IMR-90 (cell line): ENCODE measurements around the gene CIT. TPM values are rescaled to one million over a fixed set of nuclear protein-coding genes. Genes with fewer than 3 reads are reported as not detected.

ENCODE experiments used
- ATAC-seq: fragments of 200-7000 bp; cut with Tn5 transposase; 2 replicates; pipeline ENCODE4 v1.9.1; 2020; ENCODE audit warnings: low read depth, mild to moderate bottlenecking, moderate library complexity
- BruUV-seq: library from RNA; stranded (reverse); fragments of 400-500 nt; replicated peaks from 2 replicates; lab custom pipeline; 2021; lab: Mats Ljungman, UMichigan
- CTCF ChIA-PET: fragments of 300-600 bp; formaldehyde crosslinking; extraction: SDS; loops from one replicate; lab custom pipeline; 2021; ENCODE audit warnings: antibody characterized with exemption; lab: Yijun Ruan, JAX
- POLR2A ChIA-PET: fragments of 300-600 bp; sonication (Branson Sonifier 250); formaldehyde crosslinking; loops from one replicate; lab custom pipeline; 2022; ENCODE audit warnings: antibody characterized with exemption; ENCODE audit not compliant: unreplicated experiment; lab: Charles Lee
- DNase-seq: peaks from one replicate; pipeline ENCODE4 v3.0.0; 2013
- H2AFZ ChIP-seq: replicated peaks from 2 replicates; pipeline ENCODE3; 2013; ENCODE audit warnings: low read length, mild to moderate bottlenecking; ENCODE audit not compliant: poor library complexity
- H2AK5ac ChIP-seq: 2 replicates; pipeline ENCODE4 v1.6.1; 2013; ENCODE audit warnings: low read depth, low read length, inconsistent platforms
- H2AK9ac ChIP-seq: replicated peaks from 2 replicates; pipeline ENCODE3; 2013; ENCODE audit warnings: mild to moderate bottlenecking, low read depth, low read length, moderate library complexity; ENCODE audit not compliant: poor library complexity
- H2BK120ac ChIP-seq: 2 replicates; pipeline ENCODE4 v1.6.1; 2013; ENCODE audit warnings: low read depth, low read length, inconsistent platforms
- H2BK15ac ChIP-seq: 3 replicates; pipeline ENCODE4 v1.6.1; 2013; ENCODE audit warnings: low read depth, low read length, inconsistent platforms
- H2BK20ac ChIP-seq: 2 replicates; pipeline ENCODE4 v1.6.1; 2013; ENCODE audit warnings: low read depth, mild to moderate bottlenecking, inconsistent platforms, low read length, moderate library complexity
- H2BK5ac ChIP-seq: 2 replicates; pipeline ENCODE4 v1.6.1; 2013; ENCODE audit warnings: mild to moderate bottlenecking, low read depth, low read length, inconsistent platforms; ENCODE audit not compliant: poor library complexity, severe bottlenecking
- H3K14ac ChIP-seq: replicated peaks from 2 replicates; pipeline ENCODE4 v1.6.1; 2013; ENCODE audit warnings: low read depth, low read length, inconsistent platforms
- H3K18ac ChIP-seq: 2 replicates; pipeline ENCODE4 v1.6.1; 2013; ENCODE audit warnings: low read depth, low read length, control low read depth
- H3K23ac ChIP-seq: 2 replicates; pipeline ENCODE4 v1.6.1; 2013; ENCODE audit warnings: low read depth, low read length, inconsistent platforms
- H3K27ac ChIP-seq: 2 replicates; pipeline ENCODE4 v1.5.1; 2013; ENCODE audit warnings: mild to moderate bottlenecking, control low read depth, low read length; ENCODE audit not compliant: insufficient read depth
- H3K27me3 ChIP-seq: 2 replicates; pipeline ENCODE4 v1.6.1; 2013; ENCODE audit warnings: low read length; ENCODE audit not compliant: control insufficient read depth, insufficient read depth
- H3K36me3 ChIP-seq: 2 replicates; pipeline ENCODE4 v1.6.1; 2013; ENCODE audit warnings: low read length, mixed read lengths; ENCODE audit not compliant: control insufficient read depth, insufficient read depth
- H3K4ac ChIP-seq: 2 replicates; pipeline ENCODE4 v1.6.1; 2013; ENCODE audit warnings: low read depth, low read length, inconsistent platforms
- H3K4me1 ChIP-seq: 2 replicates; pipeline ENCODE4 v1.6.1; 2013; ENCODE audit warnings: low read length, mixed read lengths; ENCODE audit not compliant: control insufficient read depth, insufficient read depth
- H3K4me2 ChIP-seq: 2 replicates; pipeline ENCODE4 v1.6.1; 2013; ENCODE audit warnings: low read depth, mild to moderate bottlenecking, control low read depth, low read length, moderate library complexity
- H3K4me3 ChIP-seq: 2 replicates; pipeline ENCODE4 v1.5.1; 2013; ENCODE audit warnings: low read depth, mild to moderate bottlenecking, control low read depth, low read length, moderate library complexity; ENCODE audit not compliant: insufficient read depth
- H3K56ac ChIP-seq: 2 replicates; pipeline ENCODE4 v1.6.1; 2013; ENCODE audit warnings: low read length, inconsistent platforms; ENCODE audit not compliant: insufficient read depth; ENCODE audit errors: extremely low read depth
- H3K79me1 ChIP-seq, 2 experiments: 2 replicates each; pipeline ENCODE4 v1.6.1; 2013; ENCODE audit warnings: low read length in 2 of 2, inconsistent platforms in 1 of 2, low read depth in 1 of 2
- H3K9ac ChIP-seq: 2 replicates; pipeline ENCODE4 v1.6.1; 2013; ENCODE audit warnings: low read depth, low read length, control low read depth
- H3K9me1 ChIP-seq: 2 replicates; pipeline ENCODE4 v1.6.1; 2013; ENCODE audit warnings: low read length, inconsistent platforms; ENCODE audit not compliant: insufficient read depth
- H3K9me3 ChIP-seq: 2 replicates; pipeline ENCODE4 v1.6.1; 2013; ENCODE audit warnings: low read length; ENCODE audit not compliant: control insufficient read depth, insufficient read depth
- H4K20me1 ChIP-seq: 2 replicates; pipeline ENCODE4 v1.6.1; 2013; ENCODE audit warnings: low read length, inconsistent platforms; ENCODE audit not compliant: insufficient read depth
- H4K5ac ChIP-seq: 2 replicates; pipeline ENCODE4 v1.6.1; 2013; ENCODE audit warnings: mild to moderate bottlenecking, low read depth, low read length, control low read depth
- H4K8ac ChIP-seq, 2 experiments: 2 replicates each; pipeline ENCODE4 v1.6.1; 2013; ENCODE audit warnings: low read depth in 2 of 2, low read length in 2 of 2, control low read depth in 1 of 2, inconsistent platforms in 1 of 2
- H4K91ac ChIP-seq: 2 replicates; pipeline ENCODE4 v1.6.1; 2013; ENCODE audit warnings: low read depth, low read length, inconsistent platforms; ENCODE audit not compliant: insufficient read depth
- FOS ChIP-seq: fragments of 150-350 bp; IDR thresholded peaks from 2 replicates; pipeline ENCODE4 v1.6.1; 2016; ENCODE audit warnings: low read depth, low read length
- MXI1 ChIP-seq: IDR thresholded peaks from 2 replicates; pipeline ENCODE4 v1.6.1; 2012; ENCODE audit warnings: low read depth, mild to moderate bottlenecking, low read length, moderate library complexity, borderline replicate concordance
- RAD21 ChIP-seq: IDR thresholded peaks from 2 replicates; pipeline ENCODE4 v1.6.1; 2012; ENCODE audit warnings: low read length, improper control_type of control experiment
- WGBS, 2 experiments: methylation state at CpG; one replicate each; pipeline versions ENCODE4 v1.1.5 to v1.1.7; 2013; ENCODE audit warnings: missing lambda C conversion rate in 2 of 2; ENCODE audit not compliant: insufficient read length in 1 of 2; ENCODE audit errors: extremely low coverage in 2 of 2; 5-methylcytosine and 5-hydroxymethylcytosine counted together
- dilution Hi-C: fragments of 300-500 bp; cut with HindIII; formaldehyde crosslinking; loops from one replicate; pipeline ENCODE4 v1.14.3; 2018; ENCODE audit warnings: low sequenced_read_pairs; ENCODE audit not compliant: unreplicated experiment
- in situ Hi-C: fragments of 300-500 bp; cut with MboI; formaldehyde crosslinking; loops from 3 replicates; pipeline ENCODE4 v1.14.3; 2019; ENCODE audit warnings: low sequenced_read_pairs, inconsistent platforms, mixed read lengths
- intact Hi-C: fragments of 100-400 bp; cut with micrococcal nuclease; formaldehyde crosslinking; loops from 2 replicates; pipeline ENCODE4 v1.10.0; 2022
- polyA plus RNA-seq, 3 experiments: library from polyadenylated mRNA; depleted of rRNA; stranded (reverse); fragments of >200 nt; gene quantifications; 2 replicates each; pipeline ENCODE4 v1.2.3, GENCODE V29; 2012; ENCODE audit warnings: low replicate concordance in 1 of 3
- total RNA-seq: library from RNA; depleted of rRNA; stranded (reverse); fragments of >200 nt; gene quantifications from 2 replicates; pipeline ENCODE4 v1.2.3, GENCODE V29; 2012

Gene CIT
- total and polyA plus RNA-seq, 2 of the 4 experiments (the other 2 are of a cell fraction): 13.1 to 21.0 TPM

DNA sequence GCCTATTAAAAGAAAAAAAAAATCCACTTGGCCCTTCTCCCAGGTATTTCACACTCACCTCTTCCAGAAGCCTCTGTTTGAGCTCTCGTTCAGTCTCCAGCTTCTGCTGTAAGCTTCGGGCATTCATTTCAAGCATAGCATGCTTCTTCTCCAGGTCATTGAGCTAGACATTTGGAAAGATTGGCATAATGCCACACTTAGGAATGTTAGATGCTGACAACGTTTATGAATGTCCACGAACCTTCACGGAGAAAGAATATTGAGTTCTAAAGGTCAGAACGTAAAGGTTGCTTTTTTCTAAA, 148.7 kb downstream of the CIT start:
- H4K91ac ChIP-seq: no peak overlapping the region
- POLR2A ChIA-PET: no interaction called here
- no peak overlapping the region for H3K56ac ChIP-seq
- H2BK15ac ChIP-seq: no peak overlapping the region
- H2BK120ac ChIP-seq: no peak overlapping the region
- H2AK5ac ChIP-seq: no peak overlapping the region
- DNase-seq (no peak), ATAC-seq (no peak)
- H3K23ac ChIP-seq: no peak overlapping the region
- no peaks in the 10 kb centered on the region for H3K79me1 ChIP-seq
- H3K9me1 ChIP-seq: no peaks in the 10 kb centered on the region
- no peaks in the 10 kb centered on the region for H3K9me3 ChIP-seq
- no peak overlapping the region for H3K4me3 ChIP-seq
- no peak overlapping the region for H2AFZ ChIP-seq
- no peak overlapping the region for H4K5ac ChIP-seq
- H3K18ac ChIP-seq: no peak overlapping the region
- H2AK9ac ChIP-seq: no peak overlapping the region
- dilution Hi-C loops (no loop called here), in situ Hi-C loops (no loop called here), intact Hi-C loops (no loop called here)
- no peak overlapping the region for H3K9ac ChIP-seq
- no TSS peak for BruUV-seq
- CTCF ChIA-PET: no interaction called here
- no peak overlapping the region for H3K4me2 ChIP-seq
- 83% methylated on average over 4 of the region's 6 CpGs; no CpG with 5 or more reads in 1 of the 2 experiments for WGBS, 2 experiments
- H2BK20ac ChIP-seq: no peak overlapping the region
- TF ChIP-seq FOS (no peak), MXI1 (no peak), RAD21 (no peak)
- H4K20me1 ChIP-seq: no peaks in the 10 kb centered on the region
- no peak overlapping the region for H4K8ac ChIP-seq
- H3K27ac ChIP-seq: no peak overlapping the region
- H2BK5ac ChIP-seq: no peak overlapping the region
- H3K27me3 ChIP-seq: no peaks in the 10 kb centered on the region
- no peaks in the 10 kb centered on the region for H3K4me1 ChIP-seq
- no peaks in the 10 kb centered on the region; the same call in 1 of the 2 replicates for H3K36me3 ChIP-seq
- no peak overlapping the region for H3K14ac ChIP-seq
- H3K4ac ChIP-seq: no peak overlapping the region
